Skeletal muscle satellite cell (primary cell): Measurements from ENCODE around the gene PPM1A.

Source experiments
- H3K27me3 ChIP-seq: 2 replicates; pipeline ENCODE4 v1.7.0; 2013; ENCODE audit warnings: low read length; ENCODE audit not compliant: control insufficient read depth, insufficient read depth
- H3K36me3 ChIP-seq: 2 replicates; pipeline ENCODE4 v1.7.0; 2013; ENCODE audit warnings: mild to moderate bottlenecking, control low read depth, low read length; ENCODE audit not compliant: insufficient read depth
- H3K4me1 ChIP-seq: 2 replicates; pipeline ENCODE4 v1.7.0; 2013; ENCODE audit warnings: low read length; ENCODE audit not compliant: control insufficient read depth, insufficient read depth
- H3K4me2 ChIP-seq: 2 replicates; pipeline ENCODE4 v1.7.0; 2013; ENCODE audit warnings: mild to moderate bottlenecking, low read length
- H3K4me3 ChIP-seq: 2 replicates; pipeline ENCODE4 v1.7.0; 2013; ENCODE audit warnings: low read length
- H3K9ac ChIP-seq: 2 replicates; pipeline ENCODE4 v1.7.0; 2013; ENCODE audit warnings: mild to moderate bottlenecking, low read depth, low read length, moderate library complexity
- H3K9me3 ChIP-seq: replicated peaks from 2 replicates; pipeline ENCODE4 v1.7.0; 2013; ENCODE audit warnings: mild to moderate bottlenecking, control low read depth, low read length

Gene PPM1A

DNA sequence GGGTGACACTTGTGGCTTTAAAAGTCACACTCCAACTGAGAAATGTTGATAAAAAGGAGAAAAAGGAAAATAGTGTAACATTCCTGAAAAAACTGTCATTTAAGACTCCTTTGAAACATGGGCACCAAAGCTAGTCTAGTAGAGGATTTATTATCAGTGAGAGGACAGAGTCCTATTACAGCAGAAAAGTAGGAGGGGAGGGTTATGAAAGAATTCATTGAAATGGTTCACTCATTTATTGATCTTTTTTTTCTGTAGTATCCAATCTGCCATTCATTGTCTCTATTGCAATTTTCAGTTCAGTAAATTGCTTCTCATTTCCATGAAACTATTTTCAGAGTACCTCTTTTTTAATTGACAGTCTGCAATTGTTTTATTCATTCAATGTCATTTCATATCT lies 25.4 kb downstream of the PPM1A start:
- Histone ChIP-seq H3K4me3 (no peak overlapping the region), H3K36me3 (peaks cover 6% of the 10 kb centered on the region), H3K9me3 (no peaks in the 10 kb centered on the region), H3K4me2 (no peak overlapping the region), H3K9ac (no peak overlapping the region), H3K4me1 (peaks cover 4% of the 10 kb centered on the region), H3K27me3 (no peaks in the 10 kb centered on the region)

DNA sequence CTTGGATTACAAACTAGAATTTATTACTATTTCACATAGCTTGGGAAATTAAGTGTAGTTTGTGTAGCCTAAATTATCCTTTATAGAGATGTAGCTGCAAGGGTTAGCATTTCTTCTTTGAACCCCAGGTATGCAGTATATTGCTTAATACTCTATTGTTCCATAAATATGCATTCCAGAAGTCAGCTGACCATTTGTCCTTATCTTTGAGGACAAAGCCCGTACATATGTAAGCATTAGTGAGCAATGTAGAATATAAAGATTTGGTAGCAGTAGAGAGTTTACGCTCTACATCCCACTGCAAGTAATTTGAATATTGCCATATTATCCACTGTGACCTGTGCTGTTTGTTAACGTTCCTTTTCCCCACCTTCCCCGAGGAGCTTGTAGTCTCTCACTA lies 26.9 kb downstream of the PPM1A start:
- H3K36me3 ChIP-seq, result peaks cover 6% of the 10 kb centered on the region
- no peaks in the 10 kb centered on the region for H3K9me3 ChIP-seq
- H3K4me2 ChIP-seq, result no peak overlapping the region
- peaks cover 4% of the 10 kb centered on the region for H3K4me1 ChIP-seq
- no peaks in the 10 kb centered on the region for H3K27me3 ChIP-seq
- H3K4me3 ChIP-seq, result no peak overlapping the region
- H3K9ac ChIP-seq, result no peak overlapping the region

DNA sequence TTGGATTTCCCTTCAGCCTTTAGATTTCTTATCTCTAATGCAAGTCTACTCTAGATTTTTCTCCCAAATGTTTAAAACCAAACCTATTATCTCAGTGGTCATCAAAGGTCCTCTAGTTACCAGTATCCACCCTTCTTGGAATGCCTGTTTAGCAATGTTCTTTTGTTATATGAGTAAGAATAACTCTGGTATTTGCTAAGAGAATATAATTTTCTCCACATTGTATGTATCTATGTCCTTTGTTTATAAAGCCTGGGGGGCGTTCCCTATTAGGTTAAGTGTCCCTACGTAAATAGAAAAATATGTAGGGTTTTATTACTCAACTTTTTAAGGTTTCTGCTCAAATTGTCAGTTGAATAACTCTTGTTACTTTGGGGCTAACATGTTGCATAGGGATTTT lies 27.3 kb downstream of the PPM1A start:
- Histone ChIP-seq H3K9ac (no peak overlapping the region), H3K27me3 (no peaks in the 10 kb centered on the region), H3K4me3 (no peak overlapping the region), H3K36me3 (peaks cover 6% of the 10 kb centered on the region), H3K9me3 (no peaks in the 10 kb centered on the region), H3K4me1 (peaks cover 4% of the 10 kb centered on the region), H3K4me2 (no peak overlapping the region)

DNA sequence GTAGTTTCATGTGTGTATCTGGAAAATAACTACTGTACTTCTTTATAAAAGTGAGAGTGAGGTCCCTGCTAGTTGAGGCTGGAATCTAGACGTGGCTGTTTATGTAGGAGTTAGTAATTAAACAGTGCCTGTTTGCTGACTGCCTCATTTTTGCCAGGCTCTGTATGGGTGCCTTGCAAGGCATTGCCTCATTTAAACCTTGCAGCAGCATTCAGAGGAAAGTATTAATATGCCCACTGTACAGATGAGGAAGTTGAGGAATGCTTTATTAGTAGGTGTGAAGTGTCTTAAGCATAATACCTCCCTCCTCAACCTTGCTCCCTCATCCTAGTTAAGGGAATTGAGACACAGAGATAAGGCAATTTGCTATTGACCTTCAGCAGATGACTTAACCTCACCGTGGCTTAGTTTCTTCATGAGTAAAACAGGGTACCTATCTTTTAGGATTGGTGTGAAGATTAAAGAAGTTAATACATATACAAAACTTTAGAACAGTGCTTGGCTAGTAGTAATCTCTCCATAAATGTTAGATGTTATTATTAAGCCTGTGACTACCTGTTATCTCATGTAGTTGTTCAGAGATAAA lies 28.7 kb downstream of the PPM1A start:
- Histone ChIP-seq H3K36me3 (peaks cover 6% of the 10 kb centered on the region), H3K27me3 (no peaks in the 10 kb centered on the region)

DNA sequence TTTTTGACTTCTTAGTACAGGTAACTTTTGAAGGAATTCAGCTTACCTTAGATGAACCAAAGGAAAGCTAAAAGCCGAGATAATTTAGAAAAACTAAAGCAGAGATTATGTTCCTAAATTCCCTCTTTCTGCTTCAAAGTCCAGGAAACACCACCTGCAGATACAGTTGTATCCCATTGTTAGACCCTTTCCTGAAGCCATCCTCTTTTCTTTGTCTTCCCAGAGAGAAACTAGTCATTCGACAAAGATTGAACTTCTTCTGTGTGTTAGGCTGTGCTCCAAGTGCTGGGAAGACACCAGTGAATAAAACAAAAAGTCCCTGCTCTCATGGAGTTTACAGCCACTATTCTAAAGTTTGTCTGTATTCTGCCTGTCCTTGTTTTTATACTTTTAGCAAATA lies 29.3 kb downstream of the PPM1A start:
- no peaks in the 10 kb centered on the region for H3K27me3 ChIP-seq
- H3K9me3 ChIP-seq, result no peaks in the 10 kb centered on the region
- no peak overlapping the region for H3K4me2 ChIP-seq
- H3K9ac ChIP-seq, result no peak overlapping the region
- H3K36me3 ChIP-seq, result peaks cover 10% of the 10 kb centered on the region
- no peak overlapping the region for H3K4me3 ChIP-seq
- peaks cover 4% of the 10 kb centered on the region for H3K4me1 ChIP-seq

More for the DNA sequence above, 28.7 kb downstream of the PPM1A start:
- Histone ChIP-seq H3K4me1 (peaks cover 4% of the 10 kb centered on the region), H3K4me2 (no peak overlapping the region), H3K4me3 (no peak overlapping the region), H3K9ac (no peak overlapping the region), H3K9me3 (no peaks in the 10 kb centered on the region)

DNA sequence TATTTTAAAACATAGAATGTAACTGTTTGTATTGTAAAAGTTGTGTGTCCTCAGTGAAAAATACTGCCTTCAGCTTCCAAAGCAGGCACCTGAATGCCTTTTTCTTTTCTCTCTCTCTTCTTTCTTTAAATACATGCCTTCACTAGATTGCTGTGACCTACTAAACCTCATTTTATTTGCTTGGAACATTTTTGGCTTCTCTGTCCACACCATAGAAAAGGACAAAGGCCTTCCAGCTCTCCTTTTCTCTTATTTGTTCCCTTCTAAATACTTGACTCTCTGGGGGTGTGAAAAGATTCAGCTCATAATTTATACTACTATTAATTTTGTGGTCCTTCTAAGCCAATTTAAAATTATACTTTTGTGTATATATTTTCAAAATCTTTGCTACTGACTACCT lies 38.4 kb downstream of the PPM1A start:
- Histone ChIP-seq H3K4me1 (no peaks in the 10 kb centered on the region), H3K27me3 (no peaks in the 10 kb centered on the region), H3K4me3 (no peak overlapping the region), H3K36me3 (peaks cover 33% of the 10 kb centered on the region), H3K9me3 (no peaks in the 10 kb centered on the region), H3K4me2 (no peak overlapping the region), H3K9ac (no peak overlapping the region)

DNA sequence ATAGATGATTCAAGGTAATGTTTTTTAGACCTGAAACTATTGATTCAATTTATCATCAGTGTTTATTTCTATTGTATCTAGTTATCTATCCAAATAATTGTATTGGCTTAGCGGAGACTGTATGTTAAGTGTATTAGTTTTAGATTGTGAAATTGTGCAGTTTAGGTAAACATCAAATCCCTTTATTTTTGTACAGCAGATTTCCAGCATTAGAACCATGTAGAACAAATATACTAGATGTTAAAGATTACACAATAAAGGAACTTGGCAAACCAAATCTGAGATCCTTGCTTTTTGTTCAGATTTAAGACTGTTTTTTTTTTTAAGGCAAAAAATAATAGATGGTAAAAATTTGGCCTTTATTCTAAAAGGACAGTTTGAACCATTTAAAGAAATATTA lies 39.3 kb downstream of the PPM1A start:
- H3K9me3 ChIP-seq, result no peaks in the 10 kb centered on the region
- peaks cover 39% of the 10 kb centered on the region for H3K36me3 ChIP-seq
- H3K27me3 ChIP-seq, result no peaks in the 10 kb centered on the region
- H3K9ac ChIP-seq, result no peak overlapping the region
- no peaks in the 10 kb centered on the region for H3K4me1 ChIP-seq
- H3K4me2 ChIP-seq, result no peak overlapping the region
- H3K4me3 ChIP-seq, result no peak overlapping the region

DNA sequence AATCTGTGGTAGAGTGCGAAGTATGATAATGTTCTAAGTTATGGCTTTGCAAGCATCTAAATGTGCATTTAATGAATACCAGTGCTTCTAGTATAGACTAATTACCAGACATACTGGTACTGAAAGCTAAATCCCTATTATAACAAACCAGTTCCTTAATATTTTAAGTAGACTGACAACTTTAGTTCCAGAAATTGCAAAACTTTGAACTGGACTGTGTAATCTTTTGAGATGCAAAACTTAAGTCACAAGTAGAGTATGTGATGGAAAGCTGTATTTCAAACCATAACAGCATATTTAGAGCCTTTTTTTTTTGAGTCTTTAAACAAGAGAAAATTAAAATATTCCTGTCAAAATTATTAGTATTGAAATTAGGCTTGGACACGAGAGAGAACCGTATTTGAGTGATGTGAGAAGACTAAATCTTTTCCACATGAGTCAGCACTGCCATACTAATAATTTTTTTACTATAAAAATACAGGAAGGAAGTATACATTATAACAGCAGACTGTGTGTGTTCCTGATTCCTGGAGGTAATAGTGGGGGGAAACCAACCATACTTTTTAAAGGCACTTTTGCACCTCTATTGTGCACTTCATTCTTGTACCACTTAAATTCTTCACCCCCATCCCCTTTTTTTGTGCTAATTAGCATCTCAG lies 45.5 kb downstream of the PPM1A start:
- Histone ChIP-seq H3K4me3 (no peak overlapping the region), H3K4me2 (peak overlapping the region; percentile 1), H3K9ac (no peak overlapping the region), H3K27me3 (no peaks in the 10 kb centered on the region), H3K4me1 (peaks cover 9% of the 10 kb centered on the region), H3K36me3 (peaks cover 26% of the 10 kb centered on the region), H3K9me3 (no peaks in the 10 kb centered on the region)

DNA sequence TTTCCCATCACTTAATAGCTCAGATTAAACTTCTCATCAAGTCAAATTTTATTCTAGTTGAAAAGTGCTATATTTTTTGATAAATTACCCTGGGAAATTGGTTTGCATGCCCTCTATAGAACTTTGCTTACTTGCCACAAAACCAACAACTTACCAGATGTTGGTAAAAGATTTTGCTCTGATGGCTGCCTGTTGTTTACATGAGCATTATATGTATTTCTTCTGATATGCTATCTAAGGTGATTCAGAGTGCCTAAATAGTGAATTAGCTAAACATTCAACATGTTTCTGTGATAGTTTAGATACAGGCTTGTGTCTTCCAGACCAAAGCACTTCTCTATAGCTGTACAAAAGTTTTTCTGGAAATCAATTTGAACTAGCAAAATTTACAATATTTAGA lies 51.0 kb downstream of the PPM1A start:
- Histone ChIP-seq H3K27me3 (no peaks in the 10 kb centered on the region), H3K9me3 (no peaks in the 10 kb centered on the region), H3K4me2 (no peak overlapping the region), H3K9ac (no peak overlapping the region), H3K4me1 (no peaks in the 10 kb centered on the region), H3K36me3 (no peaks in the 10 kb centered on the region), H3K4me3 (no peak overlapping the region)

DNA sequence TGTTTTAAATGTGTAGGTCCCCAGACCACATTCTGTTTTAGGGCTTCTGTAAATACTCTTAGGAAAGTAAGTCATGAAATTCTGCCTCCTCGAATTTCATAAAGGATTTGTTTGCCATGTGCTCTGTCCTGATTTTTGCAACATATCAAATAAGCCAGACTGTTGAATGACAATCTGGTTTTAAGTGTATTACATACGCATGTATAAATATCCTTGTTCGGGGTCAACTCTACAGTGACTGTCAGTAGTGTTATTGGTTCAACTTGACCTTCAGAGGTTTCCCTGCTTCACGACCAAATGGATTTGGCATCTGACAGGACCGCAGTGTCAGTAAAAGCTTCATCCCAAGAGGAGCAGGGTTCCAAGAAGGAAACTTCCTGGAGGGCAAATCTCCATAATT lies 52.7 kb downstream of the PPM1A start:
- Histone ChIP-seq H3K4me1 (no peaks in the 10 kb centered on the region), H3K9me3 (no peaks in the 10 kb centered on the region), H3K4me2 (no peak overlapping the region), H3K4me3 (no peak overlapping the region), H3K36me3 (no peaks in the 10 kb centered on the region), H3K9ac (no peak overlapping the region), H3K27me3 (no peaks in the 10 kb centered on the region)

DNA sequence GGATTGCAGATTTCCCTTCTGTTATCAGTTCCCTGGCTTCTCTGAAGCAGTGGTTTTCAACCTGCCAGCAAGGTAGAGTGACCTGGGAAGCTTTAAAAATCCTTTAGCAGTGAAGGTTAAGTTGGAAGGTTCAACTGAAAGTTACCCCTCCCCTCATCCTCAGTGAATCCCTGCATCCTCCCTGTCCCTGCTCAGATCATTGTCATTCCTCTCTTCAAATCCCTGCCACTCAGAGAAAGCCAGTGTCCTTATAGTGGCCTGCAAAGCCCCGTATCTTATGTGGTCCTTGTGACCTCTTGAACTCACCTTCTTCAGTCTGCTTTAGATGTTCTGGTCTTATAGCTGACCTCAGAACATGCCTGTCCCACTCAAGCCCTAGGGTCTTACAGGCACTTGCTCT lies 53.6 kb downstream of the PPM1A start:
- no peaks in the 10 kb centered on the region for H3K4me1 ChIP-seq
- H3K9ac ChIP-seq, result no peak overlapping the region
- no peak overlapping the region for H3K4me2 ChIP-seq
- H3K4me3 ChIP-seq, result no peak overlapping the region
- H3K27me3 ChIP-seq, result no peaks in the 10 kb centered on the region
- no peaks in the 10 kb centered on the region for H3K9me3 ChIP-seq
- no peaks in the 10 kb centered on the region for H3K36me3 ChIP-seq

DNA sequence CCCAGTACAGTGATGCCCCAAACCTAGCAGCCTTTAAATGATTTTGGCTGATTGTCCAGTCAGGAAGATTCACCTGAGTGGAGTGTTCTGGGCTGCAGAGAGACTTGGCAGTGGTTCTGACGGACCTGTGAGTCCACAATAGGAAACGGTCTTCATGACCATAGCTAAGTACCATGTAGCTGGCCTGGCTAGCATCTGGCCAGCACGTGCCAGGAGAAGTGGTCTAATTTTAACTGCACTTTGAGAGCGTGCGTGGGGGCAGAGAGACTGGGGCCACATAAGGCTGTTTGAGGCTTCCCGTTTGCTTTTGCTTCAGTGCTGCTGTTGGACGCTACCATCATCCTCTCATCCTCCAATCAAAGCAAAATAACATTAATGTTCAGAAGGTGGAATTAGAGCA lies 54.7 kb downstream of the PPM1A start:
- H3K36me3 ChIP-seq, result no peaks in the 10 kb centered on the region
- H3K4me1 ChIP-seq, result no peaks in the 10 kb centered on the region
- H3K27me3 ChIP-seq, result no peaks in the 10 kb centered on the region
- H3K9me3 ChIP-seq, result no peaks in the 10 kb centered on the region
- H3K4me2 ChIP-seq, result no peak overlapping the region
- H3K9ac ChIP-seq, result no peak overlapping the region
- no peak overlapping the region for H3K4me3 ChIP-seq
